ENCODE measurements around the gene FMO4. TPM values are rescaled to one million over a fixed set of nuclear protein-coding genes. Genes with fewer than 3 reads are reported as not detected.

The FMO4 gene
- total RNA-seq, 1 experiment from 2014 or later: 0.63 TPM

DNA sequence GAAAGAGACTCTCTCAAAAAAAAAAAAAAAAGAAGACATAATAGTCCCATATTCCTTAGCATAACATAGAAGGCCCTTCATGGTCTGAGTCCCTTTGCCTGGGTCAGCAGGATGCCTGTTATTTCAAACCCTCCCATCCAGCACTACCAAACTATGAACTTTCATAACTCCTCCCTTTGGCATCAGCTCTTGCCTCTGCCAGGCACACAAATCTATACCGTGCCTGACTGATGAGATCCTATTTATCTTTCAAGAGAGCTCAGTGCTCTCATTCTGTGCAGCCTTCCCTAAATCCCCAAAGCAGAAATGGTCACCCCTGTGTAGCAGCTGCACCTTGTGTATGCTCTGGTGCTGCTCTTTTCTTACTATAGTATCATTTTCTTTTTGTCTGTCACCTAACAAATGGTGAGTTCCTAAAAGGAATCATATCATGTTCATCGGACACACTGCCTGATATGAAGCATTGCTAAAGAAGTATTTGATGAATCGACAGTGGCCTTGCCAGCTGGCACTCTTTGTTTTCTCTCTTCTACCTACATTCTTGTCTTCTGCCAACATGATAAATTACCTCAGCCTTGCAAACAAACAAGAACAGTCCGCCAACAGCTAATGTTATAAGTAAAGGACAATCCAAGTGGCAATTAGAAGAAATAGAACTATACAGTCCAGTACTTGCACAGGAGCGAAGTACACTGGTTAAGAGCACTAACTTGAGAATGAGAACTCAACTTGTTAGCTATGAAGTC, 29.9 kb downstream of the FMO4 start:
- Mint-ChIP-seq H3K27me3 (ENCODE audit: insufficient read depth, unreplicated experiment) (no peaks in the 10 kb centered on the region), H3K36me3 (ENCODE audit: insufficient read depth, unreplicated experiment) (no peaks in the 10 kb centered on the region), H3K9me3 (ENCODE audit: unreplicated experiment) (peaks cover 15% of the 10 kb centered on the region), H3K4me3 (ENCODE audit: unreplicated experiment) (no peak overlapping the region), H3K4me1 (ENCODE audit: insufficient read depth, unreplicated experiment) (no peaks in the 10 kb centered on the region), H3K27ac (ENCODE audit: low read depth, unreplicated experiment) (no peak overlapping the region)
- intact Hi-C loops (cut with micrococcal nuclease): no loop called here
- BruUV-seq (replicated peaks): no TSS peak
- DNase-seq (ENCODE audit: unreplicated experiment): peak; percentile 39
- CTCF ChIA-PET: interaction anchor here (0.7 kb wide), 2 partner anchors 13 to 91 kb away, joined by 3 read pairs; no protein-coding TSS in a partner anchor
- TF ChIP-seq, protein P1, sequence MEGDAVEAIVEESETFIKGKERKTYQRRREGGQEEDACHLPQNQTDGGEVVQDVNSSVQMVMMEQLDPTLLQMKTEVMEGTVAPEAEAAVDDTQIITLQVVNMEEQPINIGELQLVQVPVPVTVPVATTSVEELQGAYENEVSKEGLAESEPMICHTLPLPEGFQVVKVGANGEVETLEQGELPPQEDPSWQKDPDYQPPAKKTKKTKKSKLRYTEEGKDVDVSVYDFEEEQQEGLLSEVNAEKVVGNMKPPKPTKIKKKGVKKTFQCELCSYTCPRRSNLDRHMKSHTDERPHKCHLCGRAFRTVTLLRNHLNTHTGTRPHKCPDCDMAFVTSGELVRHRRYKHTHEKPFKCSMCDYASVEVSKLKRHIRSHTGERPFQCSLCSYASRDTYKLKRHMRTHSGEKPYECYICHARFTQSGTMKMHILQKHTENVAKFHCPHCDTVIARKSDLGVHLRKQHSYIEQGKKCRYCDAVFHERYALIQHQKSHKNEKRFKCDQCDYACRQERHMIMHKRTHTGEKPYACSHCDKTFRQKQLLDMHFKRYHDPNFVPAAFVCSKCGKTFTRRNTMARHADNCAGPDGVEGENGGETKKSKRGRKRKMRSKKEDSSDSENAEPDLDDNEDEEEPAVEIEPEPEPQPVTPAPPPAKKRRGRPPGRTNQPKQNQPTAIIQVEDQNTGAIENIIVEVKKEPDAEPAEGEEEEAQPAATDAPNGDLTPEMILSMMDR (IDR thresholded peaks at IDR 0.05; ENCODE audit: unreplicated experiment): no peak
- POLR2A ChIA-PET: interaction anchor here (0.6 to 1.6 kb wide), 4 partner anchors 10 to 395 kb away, joined by 3 to 4 read pairs (median 3); no protein-coding TSS in a partner anchor

DNA sequence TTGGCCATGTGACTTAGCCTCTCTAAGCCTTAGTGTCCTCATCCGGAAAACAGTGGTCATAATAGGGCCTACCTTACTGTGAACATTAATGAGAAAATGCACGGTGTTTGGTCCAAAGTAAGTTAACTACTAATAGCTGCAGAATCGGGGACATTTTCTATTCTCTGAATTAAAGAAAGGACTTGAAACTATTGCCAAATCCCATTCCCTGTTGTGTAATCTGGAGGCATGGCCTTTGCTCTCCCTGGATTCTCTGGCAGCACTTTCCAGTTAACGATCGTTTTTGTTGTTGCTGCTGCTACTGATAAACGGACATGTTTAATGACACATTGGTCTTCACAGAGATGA, 30.5 kb downstream of the FMO4 start:
- H3K4me1 Mint-ChIP-seq (ENCODE audit: insufficient read depth, unreplicated experiment): no peaks in the 10 kb centered on the region
- no peak overlapping the region for H3K27ac Mint-ChIP-seq (ENCODE audit: low read depth, unreplicated experiment)
- H3K9me3 Mint-ChIP-seq (ENCODE audit: unreplicated experiment): peaks cover 12% of the 10 kb centered on the region
- ChIA-PET CTCF (interaction anchor here (0.7 kb wide), 1 partner anchor 13 kb away, joined by 3 read pairs; no protein-coding TSS in a partner anchor), POLR2A (interaction anchor here (1.0 to 1.6 kb wide), 3 partner anchors 10 to 395 kb away, joined by 3 to 4 read pairs (median 3); no protein-coding TSS in a partner anchor)
- TF ChIP-seq, protein P1 (IDR thresholded peaks at IDR 0.05; ENCODE audit: unreplicated experiment): no peak
- DNase-seq (ENCODE audit: unreplicated experiment): peak; percentile 61
- H3K27me3 Mint-ChIP-seq (ENCODE audit: insufficient read depth, unreplicated experiment): no peaks in the 10 kb centered on the region
- BruUV-seq (replicated peaks): no TSS peak
- no peak overlapping the region for H3K4me3 Mint-ChIP-seq (ENCODE audit: unreplicated experiment)
- intact Hi-C loops (cut with micrococcal nuclease): no loop called here
- H3K36me3 Mint-ChIP-seq (ENCODE audit: insufficient read depth, unreplicated experiment): no peaks in the 10 kb centered on the region

DNA sequence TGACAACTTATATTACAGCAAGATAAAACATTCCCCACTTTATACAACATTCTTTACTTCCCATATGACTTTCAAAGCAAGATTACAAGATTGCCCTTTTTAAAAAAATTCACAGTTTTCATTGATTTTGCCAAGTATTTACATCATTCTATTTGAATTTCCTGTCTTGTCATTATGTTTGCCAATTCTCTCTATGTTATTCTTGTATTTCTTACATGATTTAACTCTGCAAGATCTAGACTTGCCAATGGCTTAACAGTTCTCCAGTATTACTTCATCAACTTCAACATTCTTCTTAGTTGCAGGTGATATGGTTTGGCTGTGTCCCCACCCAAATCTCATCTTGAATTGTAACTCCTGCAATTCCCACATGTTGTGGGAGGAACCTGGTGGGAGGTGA, 31.6 kb downstream of the FMO4 start:
- intact Hi-C loops (cut with micrococcal nuclease): no loop called here
- H3K4me1 Mint-ChIP-seq (ENCODE audit: insufficient read depth, unreplicated experiment): no peaks in the 10 kb centered on the region
- H3K9me3 Mint-ChIP-seq (ENCODE audit: unreplicated experiment): peaks cover 8% of the 10 kb centered on the region
- H3K36me3 Mint-ChIP-seq (ENCODE audit: insufficient read depth, unreplicated experiment): no peaks in the 10 kb centered on the region
- DNase-seq (ENCODE audit: unreplicated experiment): no peak
- no peaks in the 10 kb centered on the region for H3K27me3 Mint-ChIP-seq (ENCODE audit: insufficient read depth, unreplicated experiment)
- H3K27ac Mint-ChIP-seq (ENCODE audit: low read depth, unreplicated experiment): no peak overlapping the region
- no peak overlapping the region for H3K4me3 Mint-ChIP-seq (ENCODE audit: unreplicated experiment)
- TF ChIP-seq, protein P1 (IDR thresholded peaks at IDR 0.05; ENCODE audit: unreplicated experiment): no peak
- BruUV-seq (replicated peaks): no TSS peak
- ChIA-PET CTCF (no interaction called here), POLR2A (no interaction called here)

DNA sequence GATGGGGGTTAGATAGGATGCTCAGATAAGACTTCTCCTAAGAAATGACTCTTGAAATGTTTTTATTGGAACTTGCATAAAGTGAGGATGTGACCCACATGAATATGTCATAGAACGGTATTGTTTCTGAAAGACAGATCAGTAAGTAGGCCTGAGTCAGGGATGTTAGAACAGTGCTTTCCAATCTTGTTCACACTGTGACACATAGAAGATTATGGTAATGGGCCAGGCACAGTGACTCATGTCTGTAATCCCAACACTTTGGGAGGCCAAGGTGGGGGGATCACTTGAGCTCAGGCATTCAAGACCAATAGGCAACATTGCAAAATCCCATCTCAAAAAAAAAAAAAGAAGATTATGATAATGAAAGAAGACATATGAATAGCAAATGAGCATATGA, 32.9 kb downstream of the FMO4 start:
- TF ChIP-seq, protein P1 (IDR thresholded peaks at IDR 0.05; ENCODE audit: unreplicated experiment): no peak
- Mint-ChIP-seq H3K4me3 (ENCODE audit: unreplicated experiment) (no peak overlapping the region), H3K36me3 (ENCODE audit: insufficient read depth, unreplicated experiment) (no peaks in the 10 kb centered on the region), H3K27ac (ENCODE audit: low read depth, unreplicated experiment) (no peak overlapping the region), H3K4me1 (ENCODE audit: insufficient read depth, unreplicated experiment) (no peaks in the 10 kb centered on the region), H3K9me3 (ENCODE audit: unreplicated experiment) (peaks cover 4% of the 10 kb centered on the region), H3K27me3 (ENCODE audit: insufficient read depth, unreplicated experiment) (no peaks in the 10 kb centered on the region)
- peak; percentile 17 for DNase-seq (ENCODE audit: unreplicated experiment)
- intact Hi-C loops (cut with micrococcal nuclease): no loop called here
- BruUV-seq (replicated peaks): no TSS peak
- ChIA-PET POLR2A (no interaction called here), CTCF (interaction anchor here (0.6 kb wide), 1 partner anchor 485 kb away, joined by 6 read pairs; no protein-coding TSS in a partner anchor)

Data from MCF 10A (cell line).